Sigmoid colon (tissue), 3 donors: ENCODE measurements around the gene GPC5.

Experiments
- CTCF ChIP-seq, 4 experiments: fragments of 450-650 bp in 3 of 4; fragments of 200-600 bp in 1 of 4; IDR thresholded peaks; one replicate each; pipeline ENCODE4 v1.5.1; 2016 to 2019; ENCODE audit warnings: antibody characterized with exemption in 4 of 4, mild to moderate bottlenecking in 3 of 4, moderate library complexity in 2 of 4
- POLR2A ChIP-seq, 2 donors: fragments of 450-650 bp; IDR thresholded peaks; one replicate each; pipeline ENCODE4 v1.6.1; 2016; ENCODE audit warnings: antibody characterized with exemption in 2 of 2, mild to moderate bottlenecking in 2 of 2, moderate library complexity in 2 of 2

- TF ChIP-seq POLR2A (IDR thresholded peaks at IDR 0.05): no peak
- no peak for TF ChIP-seq CTCF (IDR thresholded peaks at IDR 0.05)
Measured at GRCh38 chr13:92384410-92384809, 986.0 kb downstream of the GPC5 start.
